ENCODE measurements around the gene ANKRD23. TPM values are rescaled to one million over a fixed set of nuclear protein-coding genes. Genes with fewer than 3 reads are reported as not detected.

Gene ANKRD23
- total and polyA plus RNA-seq, 2 of the 13 experiments (the other 11 are each of a cell fraction or from before 2014, with no cell fraction given): 1.5 to 1.6 TPM

DNA sequence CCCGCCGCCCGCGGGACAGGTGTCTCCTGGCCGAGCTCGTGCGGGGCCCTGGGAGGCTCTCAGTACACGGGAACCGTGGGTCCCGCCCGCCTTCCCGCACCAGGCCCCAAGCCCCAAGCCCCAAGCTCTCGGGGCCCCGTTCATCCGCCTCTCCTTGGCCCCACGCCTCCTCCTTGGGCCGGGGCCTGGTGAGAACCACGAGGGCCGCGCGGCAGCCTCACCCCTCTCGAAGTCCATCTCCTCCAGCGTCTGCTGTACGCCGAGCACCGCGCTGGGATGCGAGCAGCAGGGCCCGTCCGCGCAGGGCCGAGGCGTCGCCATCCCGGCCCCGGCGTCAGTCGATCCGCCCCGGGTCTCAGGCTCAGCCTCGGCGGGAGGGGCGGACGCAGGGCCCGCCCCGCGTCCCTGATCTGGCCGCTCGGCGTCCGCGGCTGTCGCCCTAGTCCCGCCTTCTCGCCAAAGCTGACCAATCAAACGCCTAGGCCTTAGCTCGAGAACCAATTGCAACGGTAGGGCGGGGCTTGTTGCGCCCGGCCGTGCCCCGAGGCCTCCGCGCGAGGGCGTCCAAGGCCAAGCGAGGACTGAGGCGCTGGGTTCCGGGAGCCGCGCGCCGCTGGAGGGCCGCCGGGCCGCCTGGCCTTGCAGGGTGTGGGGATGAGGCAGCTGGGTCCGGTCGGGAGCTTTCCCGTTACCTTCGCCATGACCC lies 14.0 kb upstream of the ANKRD23 start, which contains the start of gene ANKRD39 (continued):
- TF ChIP-seq, protein P1, sequence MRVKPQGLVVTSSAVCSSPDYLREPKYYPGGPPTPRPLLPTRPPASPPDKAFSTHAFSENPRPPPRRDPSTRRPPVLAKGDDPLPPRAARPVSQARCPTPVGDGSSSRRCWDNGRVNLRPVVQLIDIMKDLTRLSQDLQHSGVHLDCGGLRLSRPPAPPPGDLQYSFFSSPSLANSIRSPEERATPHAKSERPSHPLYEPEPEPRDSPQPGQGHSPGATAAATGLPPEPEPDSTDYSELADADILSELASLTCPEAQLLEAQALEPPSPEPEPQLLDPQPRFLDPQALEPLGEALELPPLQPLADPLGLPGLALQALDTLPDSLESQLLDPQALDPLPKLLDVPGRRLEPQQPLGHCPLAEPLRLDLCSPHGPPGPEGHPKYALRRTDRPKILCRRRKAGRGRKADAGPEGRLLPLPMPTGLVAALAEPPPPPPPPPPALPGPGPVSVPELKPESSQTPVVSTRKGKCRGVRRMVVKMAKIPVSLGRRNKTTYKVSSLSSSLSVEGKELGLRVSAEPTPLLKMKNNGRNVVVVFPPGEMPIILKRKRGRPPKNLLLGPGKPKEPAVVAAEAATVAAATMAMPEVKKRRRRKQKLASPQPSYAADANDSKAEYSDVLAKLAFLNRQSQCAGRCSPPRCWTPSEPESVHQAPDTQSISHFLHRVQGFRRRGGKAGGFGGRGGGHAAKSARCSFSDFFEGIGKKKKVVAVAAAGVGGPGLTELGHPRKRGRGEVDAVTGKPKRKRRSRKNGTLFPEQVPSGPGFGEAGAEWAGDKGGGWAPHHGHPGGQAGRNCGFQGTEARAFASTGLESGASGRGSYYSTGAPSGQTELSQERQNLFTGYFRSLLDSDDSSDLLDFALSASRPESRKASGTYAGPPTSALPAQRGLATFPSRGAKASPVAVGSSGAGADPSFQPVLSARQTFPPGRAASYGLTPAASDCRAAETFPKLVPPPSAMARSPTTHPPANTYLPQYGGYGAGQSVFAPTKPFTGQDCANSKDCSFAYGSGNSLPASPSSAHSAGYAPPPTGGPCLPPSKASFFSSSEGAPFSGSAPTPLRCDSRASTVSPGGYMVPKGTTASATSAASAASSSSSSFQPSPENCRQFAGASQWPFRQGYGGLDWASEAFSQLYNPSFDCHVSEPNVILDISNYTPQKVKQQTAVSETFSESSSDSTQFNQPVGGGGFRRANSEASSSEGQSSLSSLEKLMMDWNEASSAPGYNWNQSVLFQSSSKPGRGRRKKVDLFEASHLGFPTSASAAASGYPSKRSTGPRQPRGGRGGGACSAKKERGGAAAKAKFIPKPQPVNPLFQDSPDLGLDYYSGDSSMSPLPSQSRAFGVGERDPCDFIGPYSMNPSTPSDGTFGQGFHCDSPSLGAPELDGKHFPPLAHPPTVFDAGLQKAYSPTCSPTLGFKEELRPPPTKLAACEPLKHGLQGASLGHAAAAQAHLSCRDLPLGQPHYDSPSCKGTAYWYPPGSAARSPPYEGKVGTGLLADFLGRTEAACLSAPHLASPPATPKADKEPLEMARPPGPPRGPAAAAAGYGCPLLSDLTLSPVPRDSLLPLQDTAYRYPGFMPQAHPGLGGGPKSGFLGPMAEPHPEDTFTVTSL (CRISPR knock-in tag; IDR thresholded peaks at IDR 0.05; ENCODE audit: borderline replicate concordance): 0 out of 2 replicates have a peak, but pooled peaks have one; percentile 5
- no peak for TF ChIP-seq U2AF2 (IDR thresholded peaks at IDR 0.05; ENCODE audit: low read depth, low read length)
- peak; percentile 53 for TF ChIP-seq TBX3 (IDR thresholded peaks at IDR 0.05; ENCODE audit: borderline replicate concordance)
- peak; percentile 11; the same call in 1 of the 2 replicates for TF ChIP-seq TOPORS (CRISPR knock-in tag; IDR thresholded peaks at IDR 0.05)
- TF ChIP-seq, protein P2, sequence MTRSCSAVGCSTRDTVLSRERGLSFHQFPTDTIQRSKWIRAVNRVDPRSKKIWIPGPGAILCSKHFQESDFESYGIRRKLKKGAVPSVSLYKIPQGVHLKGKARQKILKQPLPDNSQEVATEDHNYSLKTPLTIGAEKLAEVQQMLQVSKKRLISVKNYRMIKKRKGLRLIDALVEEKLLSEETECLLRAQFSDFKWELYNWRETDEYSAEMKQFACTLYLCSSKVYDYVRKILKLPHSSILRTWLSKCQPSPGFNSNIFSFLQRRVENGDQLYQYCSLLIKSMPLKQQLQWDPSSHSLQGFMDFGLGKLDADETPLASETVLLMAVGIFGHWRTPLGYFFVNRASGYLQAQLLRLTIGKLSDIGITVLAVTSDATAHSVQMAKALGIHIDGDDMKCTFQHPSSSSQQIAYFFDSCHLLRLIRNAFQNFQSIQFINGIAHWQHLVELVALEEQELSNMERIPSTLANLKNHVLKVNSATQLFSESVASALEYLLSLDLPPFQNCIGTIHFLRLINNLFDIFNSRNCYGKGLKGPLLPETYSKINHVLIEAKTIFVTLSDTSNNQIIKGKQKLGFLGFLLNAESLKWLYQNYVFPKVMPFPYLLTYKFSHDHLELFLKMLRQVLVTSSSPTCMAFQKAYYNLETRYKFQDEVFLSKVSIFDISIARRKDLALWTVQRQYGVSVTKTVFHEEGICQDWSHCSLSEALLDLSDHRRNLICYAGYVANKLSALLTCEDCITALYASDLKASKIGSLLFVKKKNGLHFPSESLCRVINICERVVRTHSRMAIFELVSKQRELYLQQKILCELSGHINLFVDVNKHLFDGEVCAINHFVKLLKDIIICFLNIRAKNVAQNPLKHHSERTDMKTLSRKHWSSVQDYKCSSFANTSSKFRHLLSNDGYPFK (CRISPR knock-in tag; IDR thresholded peaks at IDR 0.05; ENCODE audit: borderline replicate concordance): no peak
- peak; percentile 96 for TF ChIP-seq SP1 (IDR thresholded peaks at IDR 0.05)
- peak; percentile 100 for TF ChIP-seq SP1 (CRISPR knock-in tag; IDR thresholded peaks at IDR 0.05)
- TF ChIP-seq ZNF143 (CRISPR knock-in tag; IDR thresholded peaks at IDR 0.05): no peak
- TF ChIP-seq, protein P3, sequence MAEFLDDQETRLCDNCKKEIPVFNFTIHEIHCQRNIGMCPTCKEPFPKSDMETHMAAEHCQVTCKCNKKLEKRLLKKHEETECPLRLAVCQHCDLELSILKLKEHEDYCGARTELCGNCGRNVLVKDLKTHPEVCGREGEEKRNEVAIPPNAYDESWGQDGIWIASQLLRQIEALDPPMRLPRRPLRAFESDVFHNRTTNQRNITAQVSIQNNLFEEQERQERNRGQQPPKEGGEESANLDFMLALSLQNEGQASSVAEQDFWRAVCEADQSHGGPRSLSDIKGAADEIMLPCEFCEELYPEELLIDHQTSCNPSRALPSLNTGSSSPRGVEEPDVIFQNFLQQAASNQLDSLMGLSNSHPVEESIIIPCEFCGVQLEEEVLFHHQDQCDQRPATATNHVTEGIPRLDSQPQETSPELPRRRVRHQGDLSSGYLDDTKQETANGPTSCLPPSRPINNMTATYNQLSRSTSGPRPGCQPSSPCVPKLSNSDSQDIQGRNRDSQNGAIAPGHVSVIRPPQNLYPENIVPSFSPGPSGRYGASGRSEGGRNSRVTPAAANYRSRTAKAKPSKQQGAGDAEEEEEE (CRISPR knock-in tag; IDR thresholded peaks at IDR 0.05; ENCODE audit: borderline replicate concordance): no peak
- no peak for TF ChIP-seq TBP (CRISPR knock-in tag; IDR thresholded peaks at IDR 0.05)
- TF ChIP-seq, protein P4, sequence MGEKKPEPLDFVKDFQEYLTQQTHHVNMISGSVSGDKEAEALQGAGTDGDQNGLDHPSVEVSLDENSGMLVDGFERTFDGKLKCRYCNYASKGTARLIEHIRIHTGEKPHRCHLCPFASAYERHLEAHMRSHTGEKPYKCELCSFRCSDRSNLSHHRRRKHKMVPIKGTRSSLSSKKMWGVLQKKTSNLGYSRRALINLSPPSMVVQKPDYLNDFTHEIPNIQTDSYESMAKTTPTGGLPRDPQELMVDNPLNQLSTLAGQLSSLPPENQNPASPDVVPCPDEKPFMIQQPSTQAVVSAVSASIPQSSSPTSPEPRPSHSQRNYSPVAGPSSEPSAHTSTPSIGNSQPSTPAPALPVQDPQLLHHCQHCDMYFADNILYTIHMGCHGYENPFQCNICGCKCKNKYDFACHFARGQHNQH (CRISPR knock-in tag; IDR thresholded peaks at IDR 0.05): peak; percentile 69
- TF ChIP-seq, protein P5, sequence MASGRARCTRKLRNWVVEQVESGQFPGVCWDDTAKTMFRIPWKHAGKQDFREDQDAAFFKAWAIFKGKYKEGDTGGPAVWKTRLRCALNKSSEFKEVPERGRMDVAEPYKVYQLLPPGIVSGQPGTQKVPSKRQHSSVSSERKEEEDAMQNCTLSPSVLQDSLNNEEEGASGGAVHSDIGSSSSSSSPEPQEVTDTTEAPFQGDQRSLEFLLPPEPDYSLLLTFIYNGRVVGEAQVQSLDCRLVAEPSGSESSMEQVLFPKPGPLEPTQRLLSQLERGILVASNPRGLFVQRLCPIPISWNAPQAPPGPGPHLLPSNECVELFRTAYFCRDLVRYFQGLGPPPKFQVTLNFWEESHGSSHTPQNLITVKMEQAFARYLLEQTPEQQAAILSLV (CRISPR knock-in tag; IDR thresholded peaks at IDR 0.05; ENCODE audit: borderline replicate concordance): peak; percentile 98
- peak; percentile 81 for TF ChIP-seq ZNF225 (CRISPR knock-in tag; IDR thresholded peaks at IDR 0.05)
- TF ChIP-seq CEBPG (CRISPR knock-in tag; IDR thresholded peaks at IDR 0.05): peak; percentile 58; the same call in 1 of the 2 replicates
- peak; percentile 58; the same call in 1 of the 2 replicates for TF ChIP-seq RFX5 (IDR thresholded peaks at IDR 0.05; ENCODE audit: low read depth, low read length)

Measured in HepG2 (cell line).